Muscle of back (tissue), 13 donors: ENCODE measurements around the gene CCP110. TPM values are rescaled to one million over a fixed set of nuclear protein-coding genes. Genes with fewer than 3 reads are reported as not detected.

Source experiments
- DNase-seq, 3 donors: peaks; one replicate each; pipeline versions ENCODE4 v3.0.0 to v3.0.0-alpha.2; 2013
- long read RNA-seq, 9 donors: transcript quantifications; one replicate each; lab custom pipeline, GENCODE V29; 2026
- polyA plus RNA-seq, 10 donors: library from polyadenylated mRNA; unstranded; fragments of 120-200 nt; gene quantifications; one replicate each; pipeline ENCODE4 v1.2.1, GENCODE V29; 2013; ENCODE audit not compliant: insufficient read length in 10 of 10

CCP110 gene
- 10 to 100 TPM; 11.6 to 25.5 (median 19.3) TPM for polyA plus RNA-seq
- long read RNA-seq, donor 1, partial matches to known transcripts = 33 of 33 reads
- long read RNA-seq, donor 1, other reads (novel, unspliced or antisense) = 0 of 33 reads
- long read RNA-seq, donor 2 = 0 reads
- long read RNA-seq, donor 3 = 0 reads
- long read RNA-seq, donor 4 = 0 reads
- long read RNA-seq, donor 5 = 0 reads
- long read RNA-seq, donor 6, full-length matches to known transcripts = 1 of 1 reads
- long read RNA-seq, donor 6, partial matches to known transcripts = 0 of 1 reads
- long read RNA-seq, donor 6, other reads (novel, unspliced or antisense) = 0 of 1 reads
- long read RNA-seq, donor 7, full-length matches to known transcripts = 1 of 1 reads
- long read RNA-seq, donor 7, partial matches to known transcripts = 0 of 1 reads
- long read RNA-seq, donor 7, other reads (novel, unspliced or antisense) = 0 of 1 reads
- long read RNA-seq, donor 8 = 0 reads
- long read RNA-seq, donor 9 = 0 reads

DNA sequence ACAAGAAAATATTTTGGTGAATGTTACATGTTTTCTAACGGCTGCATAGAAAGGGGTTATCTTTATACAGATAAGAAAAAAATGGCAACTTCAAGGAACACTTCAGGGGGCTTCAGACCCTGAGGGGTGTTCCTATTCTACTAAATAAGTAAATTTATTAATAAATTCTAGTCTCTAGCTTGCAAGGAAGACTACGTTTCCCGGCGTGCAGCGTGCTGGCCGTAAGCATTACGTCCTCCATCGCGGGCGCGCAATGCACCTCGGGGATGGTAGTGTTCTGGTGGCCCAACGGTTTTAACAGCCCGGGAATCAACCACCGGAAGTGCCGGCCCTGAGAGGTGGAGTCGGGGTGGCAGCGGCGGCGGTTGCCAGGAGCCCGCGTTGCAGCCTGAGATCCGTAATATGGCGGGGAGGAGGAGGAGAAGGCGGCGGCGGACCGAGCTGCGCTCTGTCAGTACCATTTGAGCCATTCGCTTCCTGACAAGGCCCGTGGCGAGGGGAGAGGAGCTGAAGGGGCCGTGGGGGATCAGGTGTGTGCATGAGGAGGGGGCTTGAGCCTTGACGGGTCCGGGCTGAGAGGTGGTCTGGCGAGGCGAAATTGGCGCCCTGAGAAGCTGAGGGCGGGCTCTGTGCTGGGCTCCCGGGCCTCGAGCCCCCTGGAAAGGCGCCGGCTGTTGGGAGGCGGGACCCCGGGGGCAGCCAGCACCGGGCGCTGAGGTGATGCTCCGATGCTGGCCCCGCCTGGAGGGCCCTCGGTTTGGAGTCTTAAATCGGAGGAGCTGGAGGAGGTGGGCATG, at the start of gene CCP110:
TSS of gene CCP110 (plus strand) at position 384 of the 797 bp plus-strand sequence. CDS start 3,940 bp downstream, outside the sequence.
- peak; percentile 94 to 97 (median 95) for DNase-seq

GRCh38 chr16:19474617-19475016, 49.1 kb upstream of the CCP110 start:
- DNase-seq = no peak

DNA sequence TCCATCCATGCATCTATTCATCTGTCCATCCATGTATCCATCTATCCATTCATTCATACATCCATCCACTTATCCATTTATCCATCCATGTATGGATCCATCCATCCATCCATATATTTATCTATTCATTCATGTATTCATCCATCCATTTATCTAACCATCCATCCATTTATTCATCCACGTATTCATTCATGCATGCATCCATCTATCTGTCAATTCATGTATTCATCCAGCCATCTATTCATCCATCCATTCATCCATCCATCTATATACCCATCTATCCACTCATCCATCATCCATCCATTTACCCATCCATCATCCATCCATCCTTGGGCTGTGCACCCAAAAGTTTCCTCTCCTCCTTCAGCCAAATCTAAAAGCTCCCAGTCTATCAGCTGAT, 45.2 kb upstream of the CCP110 start:
- no peak for DNase-seq

- DNase-seq = no peak
These were observed 44.4 kb upstream of the CCP110 start for GRCh38 chr16:19479302-19479721.

DNA sequence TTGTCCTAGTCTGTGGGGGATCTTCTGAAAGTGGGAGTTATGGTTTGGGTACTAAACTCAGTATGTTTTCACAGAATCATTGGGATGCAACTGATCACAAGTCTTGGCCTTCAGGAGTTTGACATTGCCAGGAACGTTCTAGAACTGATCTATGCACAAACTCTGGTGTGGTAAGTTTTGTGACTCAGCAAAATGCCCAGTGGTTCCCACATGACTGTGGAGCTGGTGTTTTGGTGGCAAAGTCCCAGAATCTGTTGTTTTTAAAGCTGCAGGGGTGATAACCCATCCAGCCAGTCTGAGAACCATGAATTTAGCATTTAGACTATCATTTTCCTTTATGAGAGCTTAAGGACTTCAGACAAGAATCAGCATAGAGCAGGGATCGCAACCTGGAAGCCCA, 42.4 kb upstream of the CCP110 start:
- DNase-seq = no peak

DNA sequence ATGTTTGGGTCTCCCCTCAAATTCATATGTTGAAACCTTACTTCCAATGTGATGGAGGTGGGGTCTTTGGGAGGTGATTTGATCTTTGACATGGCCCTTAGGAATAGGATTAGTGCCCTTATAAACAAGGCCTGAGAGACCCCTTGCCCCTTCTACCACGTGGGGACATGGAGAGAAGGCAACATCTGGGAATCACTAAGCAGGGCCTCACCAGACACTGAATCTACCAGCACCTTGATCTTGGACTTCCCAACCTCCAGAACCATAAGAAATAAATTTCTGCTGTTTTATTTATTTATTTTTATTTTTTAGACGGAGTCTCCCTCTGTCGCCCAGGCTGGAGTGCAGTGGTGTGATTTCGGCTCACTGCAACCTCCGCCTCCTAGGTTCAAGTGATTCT, 42.0 kb upstream of the CCP110 start:
- no peak for DNase-seq

GRCh38 chr16:19482291-19482690, 41.5 kb upstream of the CCP110 start:
- DNase-seq = no peak

- no peak for DNase-seq
These were observed 39.6 kb upstream of the CCP110 start for GRCh38 chr16:19484096-19484495.

DNA sequence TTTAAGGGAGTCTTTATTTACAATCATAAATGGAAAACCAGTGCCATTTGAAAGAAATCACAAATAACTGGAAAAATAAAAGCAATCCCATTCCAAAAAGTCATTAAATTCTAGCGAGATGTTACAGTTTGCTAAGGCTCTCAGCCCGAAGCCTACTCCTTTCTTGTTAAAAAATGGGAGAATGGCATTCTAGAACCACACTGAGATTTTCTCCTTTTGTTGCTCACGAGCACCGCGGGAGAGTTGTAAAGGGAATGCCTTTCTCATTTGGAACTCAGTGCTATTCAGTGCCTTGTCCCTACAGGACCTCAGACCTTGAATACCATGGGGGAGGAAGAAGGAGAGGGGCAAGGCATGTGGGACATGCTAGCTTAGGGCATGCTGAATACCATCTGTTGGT, 38.1 kb upstream of the CCP110 start:
- DNase-seq = no peak

- DNase-seq = no peak
These were observed 37.7 kb upstream of the CCP110 start for GRCh38 chr16:19486051-19486450.

GRCh38 chr16:19486750-19487325, 36.9 kb upstream of the CCP110 start:
- no peak for DNase-seq

DNA sequence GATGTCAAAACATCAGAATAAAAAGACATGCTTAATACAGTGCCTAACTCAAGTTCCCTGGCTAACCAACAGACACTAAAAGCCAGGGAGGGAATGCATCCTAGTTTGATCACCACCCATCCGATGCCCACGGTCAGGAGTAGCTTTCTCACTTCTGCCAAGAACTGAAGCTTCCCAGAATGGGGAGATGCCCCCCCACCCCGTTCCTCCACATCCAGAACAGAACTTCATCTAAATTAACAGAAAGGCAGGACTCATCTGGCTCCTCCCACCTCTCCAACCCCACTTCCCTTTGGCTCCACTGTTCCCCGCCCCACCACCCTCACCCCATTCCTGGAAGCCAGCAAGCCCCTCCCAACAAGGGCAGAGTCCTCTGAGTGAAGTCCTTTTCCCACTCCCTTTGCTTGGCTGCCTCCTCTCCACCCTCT, 35.5 kb upstream of the CCP110 start:
- no peak for DNase-seq

- no peak for DNase-seq
These were observed 33.1 kb upstream of the CCP110 start for GRCh38 chr16:19490619-19491018.

DNA sequence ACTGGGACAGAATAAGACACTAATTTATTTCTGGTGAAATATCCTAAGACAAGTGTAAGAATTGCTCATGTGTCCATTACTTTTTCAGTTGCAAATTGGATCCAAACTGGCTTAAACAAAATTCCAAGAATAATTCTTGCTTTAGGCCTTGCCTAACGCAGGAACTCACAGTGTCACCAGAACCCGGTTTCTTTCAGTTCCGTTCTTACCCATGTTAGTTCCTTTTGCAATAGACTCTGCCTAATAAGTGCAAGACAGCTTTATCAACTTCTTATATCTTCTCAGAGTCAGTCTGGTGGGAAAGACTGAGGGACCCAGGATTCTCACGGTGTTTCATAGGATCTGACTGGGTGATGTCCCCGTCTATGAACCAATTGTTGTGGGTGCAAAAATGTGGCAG, 26.6 kb upstream of the CCP110 start:
- DNase-seq = no peak

GRCh38 chr16:19499006-19499405, 24.7 kb upstream of the CCP110 start:
- DNase-seq = no peak

DNA sequence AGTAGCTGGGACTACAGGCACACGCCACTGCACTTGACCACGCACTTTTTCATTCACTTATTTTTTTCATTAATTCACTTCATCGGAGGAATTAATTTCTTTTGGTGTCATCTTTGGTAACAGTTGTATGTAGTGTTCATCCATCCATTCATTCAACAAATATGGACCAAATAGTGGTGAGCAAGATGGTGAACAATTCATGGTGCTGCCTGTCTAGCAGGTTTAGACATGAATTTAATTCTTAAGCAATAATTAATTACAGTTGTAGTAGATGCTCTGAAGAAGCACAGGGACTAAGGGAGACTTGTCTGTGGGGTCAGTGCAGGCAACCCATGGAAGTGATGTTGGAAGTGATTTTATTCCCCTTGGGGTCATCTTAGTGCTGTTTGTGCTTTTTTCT, 24.3 kb upstream of the CCP110 start:
- DNase-seq = no peak

DNA sequence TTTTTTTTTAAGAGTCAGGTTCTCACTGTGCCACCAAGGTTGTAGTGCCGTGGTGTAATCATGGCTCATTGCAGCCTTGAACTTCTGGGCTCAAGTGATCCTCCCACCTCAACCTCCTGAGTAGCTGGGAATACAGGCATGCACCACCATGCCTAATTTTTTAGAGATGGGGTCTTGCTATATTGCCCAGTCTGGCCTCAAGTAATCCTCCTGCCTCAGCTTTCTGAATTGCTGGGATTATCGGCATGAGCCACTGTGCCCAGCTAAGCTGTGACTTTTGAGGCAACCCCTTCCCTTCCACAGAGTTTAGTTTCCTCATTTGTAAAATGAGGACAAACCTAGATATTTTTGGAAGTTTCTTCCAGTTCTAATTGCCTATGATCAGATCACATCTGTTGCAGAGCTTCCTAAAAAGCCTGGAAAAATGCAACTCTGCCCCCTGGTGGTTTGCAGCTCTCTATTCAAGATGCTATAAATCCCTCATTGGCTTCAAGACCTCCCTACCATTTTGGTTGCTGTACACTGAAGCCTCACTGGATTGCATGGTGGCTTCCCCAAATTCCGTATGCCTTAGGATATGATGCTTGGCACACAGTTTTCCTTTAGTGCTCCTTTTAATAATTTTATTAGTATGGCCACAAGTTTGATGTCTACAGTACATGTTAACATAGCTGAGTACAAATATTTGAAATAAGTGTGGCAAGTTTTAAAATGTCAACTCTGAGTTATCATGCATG, 21.2 kb upstream of the CCP110 start:
- DNase-seq = peak; percentile 56 to 77 (median 75)

- DNase-seq = no peak
These were observed 20.2 kb upstream of the CCP110 start for GRCh38 chr16:19503461-19504075.

- DNase-seq = no peak
These were observed 18.0 kb upstream of the CCP110 start for GRCh38 chr16:19505600-19506303.

DNA sequence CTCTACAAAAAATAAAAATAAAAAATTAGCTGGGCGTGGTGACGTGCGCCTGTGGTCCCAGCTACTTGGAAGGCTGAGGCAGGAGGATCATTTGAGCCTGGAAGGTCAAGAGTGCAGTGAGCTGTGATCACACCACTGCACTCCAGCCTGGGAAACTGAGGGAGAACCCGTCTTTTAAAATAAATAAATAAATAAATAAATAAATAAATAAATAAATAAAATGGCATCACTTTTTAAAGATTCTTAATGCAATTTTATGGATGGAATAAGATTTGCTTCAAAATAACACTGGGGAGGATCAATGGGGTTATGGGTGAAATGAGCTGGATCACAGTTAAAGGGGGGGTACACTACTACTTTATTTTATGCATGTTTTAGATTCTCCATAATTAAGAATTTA, 16.8 kb upstream of the CCP110 start:
- DNase-seq = no peak

DNA sequence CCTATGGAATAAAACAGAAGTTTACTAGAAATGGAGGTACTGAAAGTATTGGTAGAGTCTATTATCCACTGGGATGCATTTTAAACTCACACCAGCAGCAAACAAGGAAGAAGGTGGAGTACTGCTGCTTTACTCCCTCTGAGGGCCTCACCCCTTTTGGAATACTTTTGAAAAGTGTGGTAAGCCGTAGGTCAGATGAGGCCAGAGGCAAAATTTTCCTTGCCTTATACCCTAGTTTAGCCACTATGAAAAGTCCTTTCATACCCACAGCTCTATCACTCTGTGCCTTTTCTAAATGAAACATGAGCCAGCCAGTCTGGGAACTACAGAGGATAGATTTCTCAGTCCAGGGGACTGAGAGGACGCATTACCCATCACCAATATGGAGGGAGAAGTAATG, 15.9 kb upstream of the CCP110 start:
- DNase-seq = no peak
